ENCODE measurements around the gene AASS.

GRCh38 chr7:122063146-122063545 lies 80.9 kb downstream of the AASS start:
- TF ChIP-seq CTCF (IDR thresholded peaks at IDR 0.05) (no peak), POLR2A (IDR thresholded peaks at IDR 0.05) (no peak)
